T47D (cell line): ENCODE results near the gene SCN1B.
"Not testable (repeated sequence)": the region's sequence is repeated elsewhere in the genome, so short reads cannot be mapped to it uniquely, and the experiment has no call there.

Source experiments
- DNase-seq, 2 experiments: peaks; one replicate each; pipeline versions ENCODE4 v3.0.0 to v3.0.0-alpha.2; 2011 to 2012; ENCODE audit warnings: low read depth in 1 of 2, low spot score in 1 of 2
- JUND ChIP-seq: IDR thresholded peaks from 2 replicates; pipeline ENCODE4 v1.6.1; 2012; ENCODE audit warnings: low read depth
- in situ Hi-C: cut with HindIII; loops from 2 replicates; pipeline ENCODE4 v1.10.0; 2016; ENCODE audit warnings: low sequenced_read_pairs, low pct_unique_long_range_greater_than_20kb

SCN1B gene

GRCh38 chr19:35026418-35026817, 3.9 kb upstream of the SCN1B start:
- in situ Hi-C loops = no loop called here
- no peak for TF ChIP-seq JUND
- DNase-seq = no peak

- TF ChIP-seq JUND = no peak
- no peak for DNase-seq
- in situ Hi-C loops = no loop called here
Observed at GRCh38 chr19:35027009-35027408, 3.3 kb upstream of the SCN1B start.

- DNase-seq = no peak
- in situ Hi-C loops = no loop called here
Observed at GRCh38 chr19:35027851-35028599, 2.2 kb upstream of the SCN1B start.

GRCh38 chr19:35028600-35028885, 1.7 kb upstream of the SCN1B start:
- DNase-seq, in situ Hi-C loops: not testable (repeated sequence)

More at GRCh38 chr19:35027851-35028599, 2.2 kb upstream of the SCN1B start:
- no peak for TF ChIP-seq JUND

- DNase-seq, in situ Hi-C loops: not testable (repeated sequence)
Observed at GRCh38 chr19:35029275-35029736, 964 bp upstream of the SCN1B start.

- no peak for DNase-seq
- in situ Hi-C loops = no loop called here
- no peak for TF ChIP-seq JUND
Observed at GRCh38 chr19:35029737-35030256, 473 bp upstream of the SCN1B start.

GRCh38 chr19:35031072-35031881, 1.0 kb downstream of the SCN1B start:
- no peak for TF ChIP-seq JUND
- in situ Hi-C loops = no loop called here
- peak; percentile 43 to 54 for DNase-seq

GRCh38 chr19:35032356-35032865, 2.1 kb downstream of the SCN1B start:
- DNase-seq = no peak

GRCh38 chr19:35033067-35034004, 3.1 kb downstream of the SCN1B start:
- no peak for TF ChIP-seq JUND
- DNase-seq = no peak
- in situ Hi-C loops = no loop called here

More at GRCh38 chr19:35032356-35032865, 2.1 kb downstream of the SCN1B start:
- no peak for TF ChIP-seq JUND
- in situ Hi-C loops = no loop called here

- no peak for DNase-seq
- in situ Hi-C loops = no loop called here
- no peak for TF ChIP-seq JUND
Observed at GRCh38 chr19:35034005-35034502, 3.8 kb downstream of the SCN1B start.

GRCh38 chr19:35034588-35035382, 4.5 kb downstream of the SCN1B start:
- in situ Hi-C loops = no loop called here
- no peak for TF ChIP-seq JUND

More at GRCh38 chr19:35034588-35035382, 4.5 kb downstream of the SCN1B start:
- no peak for DNase-seq
